Stomach (tissue), 9 donors: ENCODE results near the gene RYR3. TPM values are rescaled to one million over a fixed set of nuclear protein-coding genes. Genes with fewer than 3 reads are reported as not detected.
"Not testable (repeated sequence)": the region's sequence is repeated elsewhere in the genome, so short reads cannot be mapped to it uniquely, and the experiment has no call there.

Experiments used
- DNase-seq, 2 donors: peaks; one replicate each; pipeline versions ENCODE4 v3.0.0 to v3.0.0-alpha.2; 2013 to 2019
- H3K27ac ChIP-seq, 5 donors: fragments of 200-600 bp in 4 of 5; sonication (generic) in 4 of 5; one replicate each; pipeline ENCODE4 v1.5.1; 2013 to 2019; ENCODE audit warnings: mild to moderate bottlenecking in 1 of 5, moderate library complexity in 1 of 5
- H3K27me3 ChIP-seq, 3 donors: fragments of 200-600 bp; sonication (generic); one replicate each; pipeline ENCODE4 v1.5.1; 2017 to 2019; ENCODE audit warnings: mixed run types in 1 of 3
- H3K36me3 ChIP-seq, 4 donors: fragments of 200-600 bp; sonication (generic); 1 replicate in 3 of 4; 2 replicates in 1 of 4; pipeline ENCODE4 v1.5.1; 2016 to 2019
- H3K4me1 ChIP-seq, 4 donors: fragments of 200-600 bp; sonication (generic); one replicate each; pipeline ENCODE4 v1.5.1; 2016 to 2019
- H3K4me3 ChIP-seq, 4 donors: fragments of 200-600 bp; sonication (generic) in 3 of 4; one replicate each; pipeline ENCODE4 v1.5.1; 2016 to 2019; ENCODE audit warnings: mild to moderate bottlenecking in 1 of 4
- H3K9me3 ChIP-seq, 4 donors: fragments of 200-600 bp; sonication (generic); one replicate each; pipeline ENCODE4 v1.5.1; 2016 to 2019
- EP300 ChIP-seq: sonication (generic); formaldehyde crosslinking; IDR thresholded peaks from one replicate; pipeline ENCODE4 v1.6.1; 2017; ENCODE audit warnings: antibody characterized with exemption
- POLR2A ChIP-seq, 4 donors: fragments of 450-650 bp; IDR thresholded peaks; one replicate each; pipeline ENCODE4 v1.6.1; 2016; ENCODE audit warnings: antibody characterized with exemption in 4 of 4, control low read depth in 2 of 4, mild to moderate bottlenecking in 1 of 4, moderate library complexity in 1 of 4
- POLR2AphosphoS5 ChIP-seq, 3 donors: sonication (generic); formaldehyde crosslinking; IDR thresholded peaks; one replicate each; pipeline ENCODE4 v1.6.1; 2016; ENCODE audit warnings: antibody characterized with exemption in 3 of 3
- WGBS, 5 donors: extraction: QIAGEN DNeasy Blood & Tissue Kit in 3 of 5; methylation state at CpG; one replicate each; pipeline versions ENCODE4 v1.1.5 to v1.1.7; 2013 to 2018; 5-methylcytosine and 5-hydroxymethylcytosine counted together
- intact Hi-C: fragments of 100-400 bp; cut with DNase I; formaldehyde crosslinking; loops from one replicate; pipeline ENCODE4 v1.15.1; 2023; ENCODE audit warnings: low total_unique reads
- polyA plus RNA-seq, 3 donors: library from polyadenylated mRNA; stranded (reverse); fragments of 200-250 nt; gene quantifications; one replicate each; pipeline ENCODE4 v1.2.3, GENCODE V29; 2013
- total RNA-seq, 5 donors: library from RNA; depleted of rRNA; stranded (reverse); fragments of >200 nt; gene quantifications; one replicate each; pipeline versions ENCODE4 v1.1.0 to v1.2.3, GENCODE V29; 2014 to 2016
- TF ChIP-seq, protein P1 (sequence below), 7 experiments: fragments of 450-650 bp in 4 of 7; fragments of 200-600 bp in 3 of 7; sonication (generic) in 3 of 7; IDR thresholded peaks; one replicate each; pipeline ENCODE4 v1.5.1; 2016 to 2019; ENCODE audit warnings: antibody characterized with exemption in 7 of 7, control low read depth in 2 of 7, mild to moderate bottlenecking in 1 of 7
- donor health status: healthy with polysubstance abuse.
- donor health status: Bipolar disorder and iron deficiency.
- donor health status: healthy.

The RYR3 gene
- total and polyA plus RNA-seq, 8 donors: 0.12 to 36.2 (median 4.0) TPM

DNA sequence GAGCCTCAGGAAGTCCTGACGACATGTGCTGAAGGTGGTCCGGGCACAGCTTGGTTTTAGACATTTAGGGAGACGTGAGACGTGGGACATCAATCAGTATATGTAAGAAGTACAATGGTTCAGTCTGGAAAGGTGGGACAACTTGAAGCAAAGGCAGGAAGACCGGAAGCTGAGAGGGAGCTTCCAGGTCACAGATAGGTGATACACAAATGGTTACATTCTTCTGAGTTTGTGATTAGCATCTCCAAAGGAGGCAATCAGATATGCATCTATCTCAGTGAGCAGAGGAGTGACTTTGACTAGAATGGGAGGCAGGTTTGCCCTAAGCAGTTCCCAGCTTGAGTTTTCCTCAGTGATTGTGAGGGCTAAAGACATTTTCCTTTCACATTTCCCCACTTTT, 282.1 kb downstream of the RYR3 start:
- WGBS, 5 donors: 69 to 92% (median 84%) methylated on average over 5 of the region's 5 CpGs
- Histone ChIP-seq H3K4me3 (no peak overlapping the region), H3K36me3 (no peaks in the 10 kb centered on the region), H3K9me3 (no peaks in the 10 kb centered on the region), H3K27ac (no peak overlapping the region), H3K4me1 (no peaks in the 10 kb centered on the region), H3K27me3 (no peaks in the 10 kb centered on the region)
- intact Hi-C loops: no loop called here
- no peak for TF ChIP-seq POLR2A (IDR thresholded peaks at IDR 0.05)
- TF ChIP-seq POLR2AphosphoS5 (IDR thresholded peaks at IDR 0.05): no peak
- DNase-seq: no peak

DNA sequence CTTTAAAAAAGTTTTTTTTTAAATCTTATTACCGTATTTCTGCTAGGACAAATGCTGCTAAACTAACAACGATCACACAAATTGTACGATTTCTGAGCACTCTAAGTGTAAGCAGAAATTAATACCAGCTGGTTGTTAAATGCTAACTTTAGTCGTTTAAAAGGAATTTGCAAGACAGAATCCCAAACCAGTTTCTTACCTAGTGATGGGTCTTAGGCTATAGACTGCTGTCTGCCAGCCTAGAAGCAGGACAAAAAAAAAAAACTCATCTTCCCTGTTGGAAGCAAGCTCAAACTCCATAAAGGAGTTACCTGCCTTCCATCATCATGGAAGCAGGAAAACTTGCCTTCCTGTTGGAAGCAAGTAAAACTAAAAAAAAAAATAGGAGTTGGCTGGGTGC, 287.6 kb downstream of the RYR3 start:
- H3K36me3 ChIP-seq, H3K27me3 ChIP-seq, intact Hi-C loops, H3K4me1 ChIP-seq, H3K9me3 ChIP-seq, DNase-seq, H3K27ac ChIP-seq, H3K4me3 ChIP-seq: not testable (repeated sequence)
- 54 to 69% (median 64%) methylated on average over 4 of the region's 4 CpGs for WGBS, 5 donors

DNA sequence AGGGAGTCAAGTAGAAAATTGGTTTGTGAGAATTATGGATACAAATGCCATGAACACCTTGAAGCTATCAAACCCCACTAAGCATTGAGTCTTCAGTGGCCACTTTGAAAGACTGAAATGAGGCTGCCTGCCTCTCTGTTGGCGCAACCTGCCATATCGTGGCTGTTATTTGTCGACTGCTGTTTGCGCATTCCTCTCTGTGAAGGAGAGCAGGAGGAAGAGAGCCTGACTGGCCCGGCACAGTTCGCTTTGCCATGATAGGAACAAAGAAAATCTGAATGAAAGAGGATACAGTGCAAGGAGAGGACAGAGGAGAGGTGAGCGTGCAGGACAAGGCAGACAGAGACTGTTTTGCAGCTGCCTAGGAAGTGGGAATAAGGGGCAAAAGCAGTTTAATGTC, 289.4 kb downstream of the RYR3 start:
- WGBS, 5 donors: 33 to 61% (median 40%) methylated on average over 7 of the region's 7 CpGs
- Histone ChIP-seq H3K27me3 (no peaks in the 10 kb centered on the region), H3K4me1 (no peaks in the 10 kb centered on the region), H3K4me3 (no peak overlapping the region), H3K36me3 (no peaks in the 10 kb centered on the region), H3K9me3 (no peaks in the 10 kb centered on the region), H3K27ac (no peak overlapping the region)
- TF ChIP-seq, protein P1, sequence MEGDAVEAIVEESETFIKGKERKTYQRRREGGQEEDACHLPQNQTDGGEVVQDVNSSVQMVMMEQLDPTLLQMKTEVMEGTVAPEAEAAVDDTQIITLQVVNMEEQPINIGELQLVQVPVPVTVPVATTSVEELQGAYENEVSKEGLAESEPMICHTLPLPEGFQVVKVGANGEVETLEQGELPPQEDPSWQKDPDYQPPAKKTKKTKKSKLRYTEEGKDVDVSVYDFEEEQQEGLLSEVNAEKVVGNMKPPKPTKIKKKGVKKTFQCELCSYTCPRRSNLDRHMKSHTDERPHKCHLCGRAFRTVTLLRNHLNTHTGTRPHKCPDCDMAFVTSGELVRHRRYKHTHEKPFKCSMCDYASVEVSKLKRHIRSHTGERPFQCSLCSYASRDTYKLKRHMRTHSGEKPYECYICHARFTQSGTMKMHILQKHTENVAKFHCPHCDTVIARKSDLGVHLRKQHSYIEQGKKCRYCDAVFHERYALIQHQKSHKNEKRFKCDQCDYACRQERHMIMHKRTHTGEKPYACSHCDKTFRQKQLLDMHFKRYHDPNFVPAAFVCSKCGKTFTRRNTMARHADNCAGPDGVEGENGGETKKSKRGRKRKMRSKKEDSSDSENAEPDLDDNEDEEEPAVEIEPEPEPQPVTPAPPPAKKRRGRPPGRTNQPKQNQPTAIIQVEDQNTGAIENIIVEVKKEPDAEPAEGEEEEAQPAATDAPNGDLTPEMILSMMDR (IDR thresholded peaks at IDR 0.05): no peak
- TF ChIP-seq POLR2A (IDR thresholded peaks at IDR 0.05) (no peak), POLR2AphosphoS5 (IDR thresholded peaks at IDR 0.05) (no peak), EP300 (no peak)
- intact Hi-C loops: no loop called here
- DNase-seq: no peak

DNA sequence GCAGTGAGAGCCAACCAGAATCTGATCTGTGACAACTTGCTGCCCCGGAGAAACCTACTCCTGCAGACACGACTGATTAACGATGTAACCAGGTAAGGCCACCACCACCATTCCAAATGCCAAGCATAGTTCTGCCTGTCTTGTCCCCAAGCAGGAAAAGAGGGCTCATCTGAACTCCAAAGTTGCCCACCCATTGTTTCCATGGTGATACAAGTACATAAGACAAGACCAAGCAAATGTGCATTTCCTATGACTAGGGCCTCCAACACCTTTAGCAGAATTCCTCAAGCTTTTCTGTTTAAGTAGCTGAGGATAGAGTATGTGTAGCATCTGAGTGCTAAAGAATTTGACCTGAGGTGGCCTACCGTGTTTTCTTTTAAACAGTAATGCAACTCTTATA, 290.7 kb downstream of the RYR3 start:
- Histone ChIP-seq H3K9me3 (no peaks in the 10 kb centered on the region), H3K4me1 (no peaks in the 10 kb centered on the region), H3K36me3 (no peaks in the 10 kb centered on the region), H3K4me3 (no peak overlapping the region), H3K27me3 (no peaks in the 10 kb centered on the region), H3K27ac (no peak overlapping the region)
- TF ChIP-seq EP300 (no peak), POLR2AphosphoS5 (IDR thresholded peaks at IDR 0.05) (no peak), POLR2A (IDR thresholded peaks at IDR 0.05) (no peak)
- TF ChIP-seq, protein P1 (IDR thresholded peaks at IDR 0.05): no peak
- DNase-seq: no peak
- WGBS, 5 donors: 80 to 93% (median 81%) methylated on average over 4 of the region's 4 CpGs
- intact Hi-C loops: no loop called here

DNA sequence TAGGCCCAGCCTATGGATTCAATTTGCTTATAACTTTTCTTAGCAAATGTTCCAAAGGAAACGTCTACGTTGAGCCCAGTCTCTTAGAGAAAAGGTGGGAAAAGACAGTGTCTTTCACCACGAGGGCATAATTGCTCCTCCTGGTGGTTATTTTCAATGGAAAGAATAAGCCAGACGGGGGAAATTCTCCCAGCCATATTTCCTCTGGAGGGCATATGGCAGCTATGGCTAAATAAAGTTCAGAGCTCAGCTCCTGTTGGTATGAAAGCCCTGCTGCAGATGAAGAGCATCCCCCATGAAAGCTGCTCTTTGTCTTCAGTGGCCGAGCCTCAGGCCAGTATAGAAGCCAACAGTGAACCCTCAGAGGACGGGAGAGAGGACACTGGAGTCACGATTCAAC, 297.9 kb downstream of the RYR3 start:
- Histone ChIP-seq H3K27me3 (no peaks in the 10 kb centered on the region), H3K27ac (no peak overlapping the region), H3K4me3 (no peak overlapping the region), H3K4me1 (no peaks in the 10 kb centered on the region), H3K36me3 (no peaks in the 10 kb centered on the region), H3K9me3 (no peaks in the 10 kb centered on the region)
- TF ChIP-seq, protein P1 (IDR thresholded peaks at IDR 0.05): peak in 1 of 7 experiments; percentile 7
- TF ChIP-seq POLR2AphosphoS5 (IDR thresholded peaks at IDR 0.05): no peak
- 47 to 58% (median 52%) methylated on average over 7 of the region's 7 CpGs for WGBS, 5 donors
- intact Hi-C loops: no loop called here
- no peak for DNase-seq
